SK-N-SH (cell line): Measurements from ENCODE around the gene CLEC16A. TPM values are rescaled to one million over a fixed set of nuclear protein-coding genes. Genes with fewer than 3 reads are reported as not detected.

Experiments
- CTCF ChIA-PET: fragments of 300-600, 350-600 bp; formaldehyde crosslinking; extraction: SDS; loops from one replicate; lab custom pipeline; 2021; lab: Yijun Ruan, JAX
- POLR2A ChIA-PET: fragments of 350-600 bp; sonication (Branson Sonifier 250); formaldehyde crosslinking; extraction: SDS; loops from one replicate; lab custom pipeline; 2020; ENCODE audit warnings: antibody characterized with exemption, inconsistent platforms; lab: Yijun Ruan, JAX
- DNase-seq: peaks from one replicate; pipeline ENCODE4 v3.0.0; 2012
- H2AFZ ChIP-seq: fragments of 200-600 bp; sonication (generic); 2 replicates; pipeline ENCODE4 v1.8.1; 2016; ENCODE audit warnings: antibody characterized with exemption, mild to moderate bottlenecking, low read depth
- H3F3A ChIP-seq: fragments of 200-600 bp; sonication (generic); replicated peaks from 2 replicates; pipeline ENCODE3; 2016; ENCODE audit warnings: antibody characterized with exemption, mild to moderate bottlenecking; ENCODE audit not compliant: insufficient read depth
- H3K27ac ChIP-seq, 2 experiments: fragments of 200-500 bp in 1 of 2; fragments of 200-600 bp in 1 of 2; sonication (Bioruptor generic) in 1 of 2; sonication (generic), shearing (Covaris generic) in 1 of 2; 2 replicates each; pipeline versions ENCODE4 v1.5.1 to v1.6.1; 2014 to 2016; ENCODE audit warnings: low read depth in 2 of 2, inconsistent platforms in 1 of 2, low read length in 1 of 2, mild to moderate bottlenecking in 1 of 2, mixed read lengths in 1 of 2
- H3K27me3 ChIP-seq: fragments of 200-600 bp; sonication (generic), shearing (Covaris generic); 2 replicates; pipeline ENCODE4 v1.6.1; 2016; ENCODE audit warnings: mixed run types; ENCODE audit not compliant: insufficient read depth
- H3K36me3 ChIP-seq, 2 experiments: fragments of 200-500 bp in 1 of 2; fragments of 200-600 bp in 1 of 2; sonication (Bioruptor generic) in 1 of 2; sonication (generic) in 1 of 2; replicated peaks in 1 of 2; 2 replicates each; pipeline versions ENCODE3 to v1.5.1; 2014 to 2016; ENCODE audit warnings: low read length in 1 of 2, mild to moderate bottlenecking in 1 of 2; ENCODE audit not compliant: insufficient read depth in 2 of 2, control insufficient read depth in 1 of 2
- H3K4me1 ChIP-seq, 2 experiments: fragments of 200-500 bp in 1 of 2; fragments of 200-600 bp in 1 of 2; sonication (Bioruptor generic) in 1 of 2; sonication (generic), shearing (Covaris generic) in 1 of 2; 2 replicates each; pipeline versions ENCODE4 v1.5.1 to v1.6.1; 2014 to 2016; ENCODE audit warnings: low read depth in 1 of 2, low read length in 1 of 2, mixed run types in 1 of 2; ENCODE audit not compliant: insufficient read depth in 2 of 2, control insufficient read depth in 1 of 2
- H3K4me2 ChIP-seq: fragments of 200-600 bp; sonication (generic), shearing (Covaris generic); 2 replicates; pipeline ENCODE4 v1.6.1; 2017; ENCODE audit warnings: mixed run types
- H3K4me3 ChIP-seq, 2 experiments: fragments of 200-500 bp in 1 of 2; fragments of 200-600 bp in 1 of 2; sonication (Bioruptor generic) in 1 of 2; sonication (generic), shearing (Covaris generic) in 1 of 2; 2 replicates each; pipeline versions ENCODE4 v1.5.1 to v1.8.1; 2014 to 2016; ENCODE audit warnings: low read depth in 2 of 2, inconsistent platforms in 1 of 2, low read length in 1 of 2, mild to moderate bottlenecking in 1 of 2, mixed read lengths in 1 of 2, moderate library complexity in 1 of 2
- H3K79me2 ChIP-seq: fragments of 200-600 bp; sonication (generic); 2 replicates; pipeline ENCODE4 v1.8.1; 2017; ENCODE audit warnings: mild to moderate bottlenecking; ENCODE audit not compliant: insufficient read depth
- H3K9ac ChIP-seq: fragments of 200-600 bp; sonication (generic); 2 replicates; pipeline ENCODE4 v1.6.1; 2017; ENCODE audit warnings: mixed run types
- H3K9me2 ChIP-seq: fragments of 200-600 bp; sonication (generic); 2 replicates; pipeline ENCODE4 v1.6.1; 2017; ENCODE audit warnings: mixed run types
- H3K9me3 ChIP-seq: fragments of 200-600 bp; sonication (generic); 2 replicates; pipeline ENCODE4 v1.6.1; 2017; ENCODE audit warnings: mixed run types, mild to moderate bottlenecking, moderate library complexity
- H4K20me1 ChIP-seq: fragments of 200-600 bp; sonication (generic); 2 replicates; pipeline ENCODE4 v1.6.1; 2017; ENCODE audit warnings: mild to moderate bottlenecking, mixed run types; ENCODE audit not compliant: insufficient read depth
- EZH2phosphoT487 ChIP-seq: fragments of 200-600 bp; sonication (generic); IDR thresholded peaks from 2 replicates; pipeline ENCODE4 v1.6.1; 2017; ENCODE audit warnings: low read depth, mixed run types, mild to moderate bottlenecking, antibody characterized with exemption, moderate library complexity, borderline replicate concordance
- FOSL2 ChIP-seq: IDR thresholded peaks from 2 replicates; pipeline ENCODE4 v1.4.0; 2012; ENCODE audit warnings: low read depth, mild to moderate bottlenecking, moderate library complexity, borderline replicate concordance
- FOXJ3 ChIP-seq: sonication (generic); formaldehyde crosslinking; IDR thresholded peaks from 2 replicates; pipeline ENCODE4 v1.5.1; 2020; ENCODE audit warnings: mild to moderate bottlenecking, missing genetic modification reagents
- FOXM1 ChIP-seq: IDR thresholded peaks from 2 replicates; pipeline ENCODE4 v1.4.0; 2012; ENCODE audit warnings: low read depth, mild to moderate bottlenecking
- GABPA ChIP-seq: IDR thresholded peaks from 2 replicates; pipeline ENCODE4 v1.4.0; 2012; ENCODE audit warnings: low read depth, mild to moderate bottlenecking
- NRF1 ChIP-seq: IDR thresholded peaks from 2 replicates; pipeline ENCODE4 v1.6.1; 2012; ENCODE audit warnings: low read depth, mild to moderate bottlenecking, low read length
- PBX3 ChIP-seq: IDR thresholded peaks from 2 replicates; pipeline ENCODE4; 2012
- REST ChIP-seq: IDR thresholded peaks from 2 replicates; pipeline ENCODE4 v1.6.1; 2012; ENCODE audit warnings: mild to moderate bottlenecking, low read depth, low read length, moderate library complexity
- SMC3 ChIP-seq: IDR thresholded peaks from 2 replicates; pipeline ENCODE4 v1.6.1; 2012; ENCODE audit warnings: low read depth, low read length, improper control_type of control experiment
- TCF12 ChIP-seq: IDR thresholded peaks from 2 replicates; pipeline ENCODE4 v1.4.0; 2012
- USF2 ChIP-seq: fragments of 150-350 bp; IDR thresholded peaks from 2 replicates; pipeline ENCODE4 v1.6.1; 2017; ENCODE audit warnings: antibody characterized with exemption, low read length, low read depth, borderline replicate concordance
- YY1 ChIP-seq: IDR thresholded peaks from 2 replicates; pipeline ENCODE4 v1.4.0; 2012; ENCODE audit warnings: low read depth, mild to moderate bottlenecking
- WGBS: methylation state at CpG from one replicate; pipeline ENCODE4 v1.1.6; 2017; ENCODE audit warnings: low lambda C conversion rate; 5-methylcytosine and 5-hydroxymethylcytosine counted together
- polyA plus RNA-seq, 3 experiments: library from polyadenylated mRNA; depleted of rRNA; stranded (reverse); fragments of >200 nt; gene quantifications; 2 replicates each; pipeline ENCODE4 v1.2.3, GENCODE V29; 2012

CLEC16A gene
- polyA plus RNA-seq, 1 of the 3 experiments (the other 2 are of a cell fraction): 13.7 TPM

- Histone ChIP-seq H3K36me3 (peaks cover 10 to 27% of the 10 kb centered on the region in 2 experiments), H3K27me3 (no peaks in the 10 kb centered on the region), H3K9ac (no peak overlapping the region), H3K9me3 (no peaks in the 10 kb centered on the region), H3K9me2 (no peaks in the 10 kb centered on the region), H3K79me2 (no peaks in the 10 kb centered on the region), H3F3A (peaks cover 3% of the 10 kb centered on the region), H2AFZ (no peak overlapping the region), H3K4me2 (no peak overlapping the region), H4K20me1 (no peaks in the 10 kb centered on the region), H3K4me1 (no peaks in the 10 kb centered on the region; a peak in 1 of 4 replicates), H3K4me3 (no peak overlapping the region), H3K27ac (no peak overlapping the region)
- TF ChIP-seq YY1 (no peak), GABPA (no peak), FOSL2 (no peak), EZH2phosphoT487 (no peak), REST (no peak)
- CTCF ChIA-PET: interaction anchor here (1.0 to 1.1 kb wide), 2 partner anchors 10 to 80 kb away, joined by 3 read pairs; no protein-coding TSS in a partner anchor
- no peak for DNase-seq
- POLR2A ChIA-PET: no interaction called here
- WGBS: 91% methylated on average over 5 of the region's 5 CpGs
Measured at GRCh38 chr16:11035096-11035495, 90.7 kb downstream of the CLEC16A start.

GRCh38 chr16:11036040-11036439 lies 91.7 kb downstream of the CLEC16A start:
- peaks cover 7 to 29% of the 10 kb centered on the region in 2 experiments for H3K36me3 ChIP-seq
- no peak overlapping the region for H3K4me2 ChIP-seq
- no peaks in the 10 kb centered on the region for H4K20me1 ChIP-seq
- TF ChIP-seq NRF1: no peak
- TF ChIP-seq SMC3: no peak
- TF ChIP-seq TCF12: no peak
- no peak for TF ChIP-seq FOXJ3
- no peak for TF ChIP-seq PBX3
- TF ChIP-seq USF2: no peak
- TF ChIP-seq FOXM1: no peak
- H3K4me1 ChIP-seq: no peaks in the 10 kb centered on the region; a peak in 1 of 4 replicates
- WGBS: 100% methylated on average over 5 of the region's 6 CpGs
- DNase-seq: no peak
- POLR2A ChIA-PET: no interaction called here
- H3F3A ChIP-seq: no peaks in the 10 kb centered on the region
- no peak overlapping the region for H3K4me3 ChIP-seq
- H3K27ac ChIP-seq: no peak overlapping the region
- no peak overlapping the region for H2AFZ ChIP-seq
- no peaks in the 10 kb centered on the region for H3K9me2 ChIP-seq
- no peaks in the 10 kb centered on the region for H3K9me3 ChIP-seq
- no peaks in the 10 kb centered on the region for H3K27me3 ChIP-seq
- no peak overlapping the region for H3K9ac ChIP-seq
- CTCF ChIA-PET: interaction anchor here (1.0 kb wide), 1 partner anchor 81 kb away, joined by 3 read pairs; no protein-coding TSS in a partner anchor
- no peaks in the 10 kb centered on the region for H3K79me2 ChIP-seq
